ENCODE data around the gene NEO1.
A peak's percentile ranks its signal among the peaks of the same experiment; 100 is the strongest.
"Not testable (repeated sequence)": the region's sequence is repeated elsewhere in the genome, so short reads cannot be mapped to it uniquely, and the experiment has no call there.

Gene NEO1

GRCh38 chr15:73282567-73283365, 230.5 kb downstream of the NEO1 start:
- no peak for DNase-seq

- no peak for DNase-seq
Measured at GRCh38 chr15:73283366-73283962, 231.2 kb downstream of the NEO1 start.

- DNase-seq, result no peak
Measured at GRCh38 chr15:73284090-73284716, 231.9 kb downstream of the NEO1 start.

GRCh38 chr15:73286311-73286710, 234.0 kb downstream of the NEO1 start:
- no peak for DNase-seq

DNA sequence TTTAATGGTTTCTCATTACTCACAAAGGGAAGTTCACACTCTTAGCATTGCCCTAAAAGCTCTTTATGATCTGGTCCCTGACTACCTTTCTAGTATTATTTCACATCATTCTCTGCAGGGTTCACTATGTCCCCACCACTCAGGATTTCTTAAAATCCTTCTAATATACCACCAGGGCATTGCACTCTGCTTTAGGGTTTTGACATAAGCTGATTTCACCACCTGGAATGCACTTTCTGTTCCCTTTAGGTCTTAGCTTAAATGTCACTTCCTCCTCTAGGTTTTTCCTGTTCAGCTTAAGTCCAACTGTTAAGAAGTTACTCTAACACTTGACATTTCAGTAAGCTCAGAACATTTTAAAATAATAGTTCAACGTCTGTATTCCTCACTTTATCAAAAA, 234.8 kb downstream of the NEO1 start:
- DNase-seq, result no peak

DNA sequence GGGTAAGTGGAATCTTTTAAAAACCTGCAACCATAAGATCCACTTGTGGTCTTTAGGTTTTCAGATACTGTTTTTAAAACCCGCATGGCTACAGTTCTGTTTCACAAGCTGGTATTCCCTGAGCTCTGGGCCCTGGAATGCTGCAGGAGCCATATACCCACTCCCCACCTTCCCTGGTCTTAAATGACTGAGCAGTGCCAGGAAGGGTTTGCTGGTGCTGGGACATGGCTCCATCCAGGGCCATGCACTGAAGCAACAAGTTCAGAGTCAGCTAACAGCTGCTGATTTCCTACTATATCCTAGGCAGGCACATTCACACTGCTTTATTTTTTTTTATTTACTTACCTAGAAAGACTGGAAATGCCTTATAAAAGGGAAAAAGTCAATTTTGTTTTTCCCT, 239.2 kb downstream of the NEO1 start:
- DNase-seq, result no peak

GRCh38 chr15:73293773-73294172, 241.5 kb downstream of the NEO1 start:
- no peak for DNase-seq

- DNase-seq, result no peak
Measured at GRCh38 chr15:73295630-73296286, 243.5 kb downstream of the NEO1 start.

DNA sequence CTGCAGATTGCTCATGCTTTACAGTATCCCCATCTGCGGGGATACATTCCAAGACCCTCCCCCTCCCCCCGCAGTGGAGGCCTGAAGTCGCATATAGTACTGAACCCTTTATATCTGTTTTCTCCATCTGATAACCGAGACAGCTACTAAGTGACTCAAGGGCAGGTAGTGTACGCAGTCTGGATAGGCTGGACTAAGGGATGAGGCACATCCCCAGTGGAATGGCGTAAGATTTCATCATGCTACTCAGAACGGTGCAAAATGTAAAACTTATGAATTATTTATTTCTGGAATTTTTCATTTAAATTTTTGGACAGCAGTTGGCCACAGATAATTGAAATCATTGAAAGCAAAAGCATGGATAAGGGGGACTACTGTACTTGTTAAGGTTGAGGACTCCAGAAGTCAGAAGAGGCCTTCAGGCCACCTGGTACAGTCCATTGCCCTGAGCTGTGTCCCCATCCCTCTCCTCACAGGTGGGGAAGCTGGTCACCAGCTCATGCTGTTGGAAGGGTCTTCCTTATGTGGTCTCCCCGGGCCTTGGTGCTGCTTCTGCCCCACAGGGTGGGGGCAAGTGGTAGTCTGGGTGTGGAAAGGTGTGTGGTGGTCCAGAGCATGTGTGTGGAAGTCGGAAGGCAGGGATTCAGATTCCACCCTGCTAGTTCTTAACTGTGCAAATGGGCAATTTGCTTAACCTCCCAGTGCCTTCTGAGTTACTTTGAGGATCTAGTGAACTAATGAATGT, 244.5 kb downstream of the NEO1 start:
- DNase-seq, result no peak

GRCh38 chr15:73298522-73299245, 246.4 kb downstream of the NEO1 start:
- no peak for DNase-seq

DNA sequence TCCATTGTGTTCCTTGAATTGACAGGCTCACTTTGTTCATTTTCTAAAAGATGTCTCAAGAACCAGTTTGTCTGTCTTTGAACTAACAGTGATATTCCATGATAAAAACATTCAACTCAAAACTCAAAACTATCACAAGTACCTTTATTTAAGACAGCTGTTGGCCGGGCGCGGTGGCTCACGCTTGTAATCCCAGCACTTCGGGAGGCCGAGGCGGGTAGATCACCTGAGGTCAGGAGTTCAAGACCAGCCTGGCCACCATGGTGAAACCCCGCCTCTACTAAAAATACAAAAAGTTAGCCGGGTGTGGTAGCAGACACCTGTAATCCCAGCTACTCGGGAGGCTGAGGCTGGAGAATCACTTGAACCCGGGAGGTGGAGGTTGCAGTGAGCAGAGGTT, 248.0 kb downstream of the NEO1 start:
- DNase-seq, result not testable (repeated sequence)

DNA sequence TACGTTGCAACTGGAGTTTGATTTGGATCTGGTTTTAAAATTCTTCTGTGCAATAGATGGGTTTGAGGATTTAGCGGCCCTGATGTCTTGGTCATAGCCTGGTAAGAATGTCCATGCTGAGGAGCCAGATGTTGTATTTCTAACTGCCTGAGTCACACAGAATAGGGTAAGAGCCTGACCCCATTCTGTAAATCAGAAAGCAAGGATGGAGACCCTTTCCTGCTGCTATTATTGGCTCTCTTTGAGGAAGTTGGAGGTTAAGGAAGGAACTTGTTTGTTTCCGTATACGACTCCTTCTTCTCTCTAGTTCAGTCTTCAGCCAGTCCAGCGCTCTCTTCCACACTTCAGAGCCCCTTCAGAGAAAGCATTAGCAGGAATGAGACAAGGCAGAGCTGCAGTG, 251.4 kb downstream of the NEO1 start:
- DNase-seq, result no peak

GRCh38 chr15:73305331-73306211, 253.3 kb downstream of the NEO1 start:
- DNase-seq, result no peak

DNA sequence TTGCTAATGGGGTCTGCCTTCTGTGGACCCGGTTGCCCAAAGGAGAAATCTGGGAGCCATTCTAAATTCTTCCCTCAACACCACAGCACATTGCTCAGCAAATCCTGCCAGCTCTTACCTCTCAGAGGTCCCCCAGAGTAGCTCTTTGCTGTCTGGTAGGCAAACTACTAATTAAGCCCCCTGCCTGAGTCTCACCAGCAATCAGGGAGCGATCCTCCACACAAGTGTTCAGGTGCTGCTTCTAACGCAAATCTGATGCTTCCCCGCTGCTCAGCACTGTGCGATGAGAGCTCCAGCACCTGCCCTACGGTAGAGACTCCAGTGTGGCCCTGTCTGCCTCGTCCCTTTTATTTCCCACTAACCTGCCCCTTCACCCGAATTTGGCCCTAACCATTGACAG, 256.0 kb downstream of the NEO1 start:
- DNase-seq, result no peak

DNA sequence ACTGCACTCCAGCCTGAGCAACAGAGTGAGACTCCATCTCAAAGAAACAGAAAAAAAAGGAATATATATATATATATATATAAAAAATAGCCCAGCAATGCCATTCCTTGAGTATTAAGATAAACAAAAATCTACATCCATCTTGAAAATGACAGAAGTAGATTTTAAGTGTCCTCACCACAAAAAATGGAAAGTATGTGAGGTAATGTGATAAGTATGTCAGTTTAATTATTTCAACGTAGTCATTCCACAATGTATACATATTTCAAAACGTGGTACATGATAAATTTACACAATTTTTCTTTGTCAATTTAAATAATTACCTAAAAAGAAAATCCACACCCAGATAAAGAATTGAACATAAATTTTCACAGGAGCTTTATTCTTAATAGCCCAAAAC, 261.6 kb downstream of the NEO1 start:
- no peak for DNase-seq

DNA sequence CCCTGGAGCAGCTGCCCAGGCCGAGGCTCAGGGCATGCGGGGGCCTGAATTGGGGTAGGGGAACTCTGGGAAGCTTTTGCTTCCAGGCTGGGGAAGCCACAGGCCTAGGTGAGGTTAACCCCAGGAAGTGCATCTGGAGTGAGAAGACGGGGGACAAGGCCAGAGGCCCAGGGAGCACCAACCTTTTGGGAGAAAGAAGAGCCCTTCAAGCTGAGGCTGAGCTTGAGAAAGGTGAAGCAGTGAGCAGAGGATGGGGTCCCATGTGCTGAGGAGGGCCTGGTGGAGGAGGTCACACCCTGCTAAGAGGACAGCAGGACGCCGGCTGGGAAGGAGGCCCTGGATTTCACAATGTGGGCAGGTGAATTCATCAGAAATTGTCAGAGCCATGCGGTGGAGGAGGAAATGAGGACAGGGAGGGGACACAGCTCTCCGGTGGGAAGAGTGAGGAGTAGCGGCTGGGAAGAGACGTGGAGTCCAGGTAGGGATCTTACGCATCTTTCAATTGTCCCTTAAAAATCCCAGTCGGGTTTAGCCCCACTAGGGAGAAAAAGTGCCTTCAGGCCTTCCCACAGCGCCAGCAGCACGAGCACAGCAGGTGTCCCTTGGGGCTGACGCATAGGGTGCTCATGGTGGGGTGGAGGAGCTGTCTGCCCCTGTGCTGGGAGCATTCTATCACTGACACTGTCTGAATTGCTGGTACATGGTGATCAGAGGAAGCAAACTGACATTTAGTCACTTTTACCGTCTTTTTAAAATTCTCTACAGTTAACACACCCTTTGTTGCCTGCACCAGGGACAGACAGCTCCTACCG, 265.6 kb downstream of the NEO1 start:
- DNase-seq, result no peak

- peak; percentile 30 for DNase-seq
Measured at GRCh38 chr15:73318463-73319351, 266.4 kb downstream of the NEO1 start.

DNA sequence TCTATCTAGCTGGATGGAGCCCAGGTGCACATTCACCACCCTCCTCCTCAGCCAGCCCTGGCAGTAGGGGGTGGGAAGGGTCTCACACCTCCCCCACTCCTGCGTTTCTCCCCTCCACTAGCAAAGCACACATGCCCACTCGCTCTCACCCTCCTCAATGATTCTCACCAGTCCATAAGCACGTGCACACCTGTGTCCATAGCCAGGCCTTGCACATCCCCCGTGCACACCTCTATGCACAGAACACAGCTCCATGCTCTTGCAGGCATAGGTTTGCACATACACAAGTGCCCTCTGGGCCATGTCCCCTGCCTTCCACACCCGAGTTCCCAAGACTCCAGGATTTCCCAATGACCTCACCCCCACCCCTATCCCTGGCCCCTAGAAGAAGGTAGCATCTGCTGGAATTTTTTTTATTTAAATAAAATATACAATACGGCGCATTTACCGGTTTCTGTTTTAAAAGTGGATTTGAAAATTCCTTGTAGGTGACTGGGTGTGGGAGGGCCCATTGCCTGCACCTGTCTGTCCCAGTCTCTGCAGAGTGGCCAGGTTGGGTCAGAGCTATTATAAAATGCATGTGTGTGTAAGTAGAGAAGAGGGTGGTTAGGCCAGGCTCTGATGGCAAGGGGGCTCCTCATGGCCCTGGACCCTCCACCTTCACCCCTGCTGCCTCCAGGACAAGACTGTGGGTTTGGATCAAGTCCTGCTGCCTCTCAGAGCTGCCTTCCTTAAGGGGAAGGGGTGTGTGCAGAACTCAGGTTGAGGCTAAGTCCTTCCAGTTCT, 267.4 kb downstream of the NEO1 start:
- peak; percentile 5 for DNase-seq
